Measurements from ENCODE around the gene CARS2.
"Not testable (repeated sequence)": the region's sequence is repeated elsewhere in the genome, so short reads cannot be mapped to it uniquely, and the experiment has no call there.

The CARS2 gene

GRCh38 chr13:110682746-110683145, 23.2 kb downstream of the CARS2 start:
- no peak for DNase-seq (ENCODE audit: low spot score)

- DNase-seq (ENCODE audit: low spot score): no peak
Measured at GRCh38 chr13:110681868-110682550, 23.9 kb downstream of the CARS2 start.

- DNase-seq (ENCODE audit: low spot score): no peak
Measured at GRCh38 chr13:110680852-110681251, 25.1 kb downstream of the CARS2 start.

GRCh38 chr13:110677731-110678545, 28.0 kb downstream of the CARS2 start:
- DNase-seq (ENCODE audit: low spot score): no peak

GRCh38 chr13:110676595-110677587, 29.0 kb downstream of the CARS2 start:
- DNase-seq (ENCODE audit: low spot score): no peak

GRCh38 chr13:110669814-110670213, 36.1 kb downstream of the CARS2 start:
- DNase-seq (ENCODE audit: low spot score): not testable (repeated sequence)

- DNase-seq (ENCODE audit: low spot score): no peak
Measured at GRCh38 chr13:110669036-110669435, 36.9 kb downstream of the CARS2 start.

- no peak for DNase-seq (ENCODE audit: low spot score)
Measured at GRCh38 chr13:110666255-110666533, 39.7 kb downstream of the CARS2 start.

GRCh38 chr13:110665491-110666254, 40.2 kb downstream of the CARS2 start:
- no peak for DNase-seq (ENCODE audit: low spot score)

GRCh38 chr13:110664673-110665072, 41.2 kb downstream of the CARS2 start:
- DNase-seq (ENCODE audit: low spot score): no peak

- no peak for DNase-seq (ENCODE audit: low spot score)
Measured at GRCh38 chr13:110664041-110664440, 41.9 kb downstream of the CARS2 start.

- no peak for DNase-seq (ENCODE audit: low spot score)
Measured at GRCh38 chr13:110663491-110663890, 42.4 kb downstream of the CARS2 start.

GRCh38 chr13:110662777-110663443, 43.0 kb downstream of the CARS2 start:
- no peak for DNase-seq (ENCODE audit: low spot score)

GRCh38 chr13:110662091-110662490, 43.8 kb downstream of the CARS2 start:
- DNase-seq (ENCODE audit: low spot score): no peak

GRCh38 chr13:110661256-110661655, 44.7 kb downstream of the CARS2 start:
- DNase-seq (ENCODE audit: low spot score): no peak

- DNase-seq (ENCODE audit: low spot score): not testable (repeated sequence)
Measured at GRCh38 chr13:110658218-110658911, 47.6 kb downstream of the CARS2 start.

GRCh38 chr13:110657196-110657595, 48.7 kb downstream of the CARS2 start:
- DNase-seq (ENCODE audit: low spot score): no peak

GRCh38 chr13:110653851-110654250, 52.1 kb downstream of the CARS2 start:
- DNase-seq (ENCODE audit: low spot score): no peak

GRCh38 chr13:110653271-110653670, 52.6 kb downstream of the CARS2 start:
- DNase-seq (ENCODE audit: low spot score): no peak

GRCh38 chr13:110652764-110653163, 53.2 kb downstream of the CARS2 start:
- no peak for DNase-seq (ENCODE audit: low spot score)
